ENCODE data around the gene PIK3R4. TPM values are rescaled to one million over a fixed set of nuclear protein-coding genes. Genes with fewer than 3 reads are reported as not detected.

PIK3R4 gene
- polyA plus RNA-seq, 1 donor (not counting 4 experiments of a cell fraction or from before 2014, with no cell fraction given), result 49.2 TPM

DNA sequence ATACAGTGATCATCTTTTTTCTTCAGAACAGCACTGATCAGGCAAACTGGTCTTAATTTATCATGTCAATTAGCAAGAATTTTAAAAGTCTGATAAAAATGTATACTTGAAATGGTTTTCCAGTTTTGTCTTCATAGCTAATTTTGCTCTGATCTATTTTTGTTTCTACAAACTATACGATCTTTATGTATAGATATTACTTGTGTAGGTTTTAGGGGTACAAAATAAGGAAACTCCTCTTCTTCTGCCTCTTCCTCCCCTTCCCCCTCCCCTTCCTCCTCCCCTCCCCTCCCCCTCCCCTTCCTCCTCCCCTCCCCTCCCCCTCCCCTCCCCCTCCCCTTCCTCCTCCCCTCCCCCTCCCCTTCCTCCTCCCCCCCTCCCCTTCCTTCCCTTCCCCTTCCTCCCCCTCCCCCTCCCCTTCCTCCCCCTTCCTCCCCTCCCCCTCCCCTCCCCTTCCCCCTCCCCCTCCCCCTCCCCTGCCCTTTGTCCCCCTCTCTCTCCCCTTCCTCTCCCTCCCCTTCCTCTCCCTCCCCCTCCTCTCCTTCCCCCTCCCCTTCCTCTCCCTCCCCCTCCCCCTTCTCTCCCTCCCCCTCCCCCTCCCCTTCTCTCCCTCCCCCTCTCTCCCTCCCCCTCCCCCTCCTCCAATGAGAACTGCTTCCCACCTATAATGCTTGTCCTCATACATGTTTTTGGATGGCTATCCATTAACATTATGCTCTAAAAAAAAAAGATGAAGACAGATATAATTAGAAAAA, 110.0 kb downstream of the PIK3R4 start:
- no peaks in the 10 kb centered on the region for H4K20me1 ChIP-seq (ENCODE audit: control insufficient read depth, extremely low read depth, insufficient read depth, low read length)
- H3K4me1 ChIP-seq (ENCODE audit: control insufficient read depth, extremely low read depth, insufficient read depth, low read length), result no peaks in the 10 kb centered on the region
- H3K36me3 ChIP-seq (ENCODE audit: control insufficient read depth in 2 of 2, extremely low read depth in 1 of 2, insufficient read depth in 2 of 2, low read length in 2 of 2), result no peaks in the 10 kb centered on the region
- DNase-seq (ENCODE audit: low read depth, low spot score), result no peak
- TF ChIP-seq EZH2 (IDR thresholded peaks at IDR 0.05; ENCODE audit: low read length), result no peak
- TF ChIP-seq, protein P1, sequence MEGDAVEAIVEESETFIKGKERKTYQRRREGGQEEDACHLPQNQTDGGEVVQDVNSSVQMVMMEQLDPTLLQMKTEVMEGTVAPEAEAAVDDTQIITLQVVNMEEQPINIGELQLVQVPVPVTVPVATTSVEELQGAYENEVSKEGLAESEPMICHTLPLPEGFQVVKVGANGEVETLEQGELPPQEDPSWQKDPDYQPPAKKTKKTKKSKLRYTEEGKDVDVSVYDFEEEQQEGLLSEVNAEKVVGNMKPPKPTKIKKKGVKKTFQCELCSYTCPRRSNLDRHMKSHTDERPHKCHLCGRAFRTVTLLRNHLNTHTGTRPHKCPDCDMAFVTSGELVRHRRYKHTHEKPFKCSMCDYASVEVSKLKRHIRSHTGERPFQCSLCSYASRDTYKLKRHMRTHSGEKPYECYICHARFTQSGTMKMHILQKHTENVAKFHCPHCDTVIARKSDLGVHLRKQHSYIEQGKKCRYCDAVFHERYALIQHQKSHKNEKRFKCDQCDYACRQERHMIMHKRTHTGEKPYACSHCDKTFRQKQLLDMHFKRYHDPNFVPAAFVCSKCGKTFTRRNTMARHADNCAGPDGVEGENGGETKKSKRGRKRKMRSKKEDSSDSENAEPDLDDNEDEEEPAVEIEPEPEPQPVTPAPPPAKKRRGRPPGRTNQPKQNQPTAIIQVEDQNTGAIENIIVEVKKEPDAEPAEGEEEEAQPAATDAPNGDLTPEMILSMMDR (optimal IDR thresholded peaks at IDR 0.05 in 1 of 3, IDR thresholded peaks at IDR 0.05 in 1 of 3, conservative IDR thresholded peaks at IDR 0.05 in 1 of 3; ENCODE audit: extremely low read depth in 1 of 3, insufficient read depth in 2 of 3, low read length in 3 of 3), result no peak
- no peak overlapping the region for H3K9ac ChIP-seq (ENCODE audit: control insufficient read depth, extremely low read depth, insufficient read depth, low read length)
- H3K27me3 ChIP-seq (ENCODE audit: control insufficient read depth, extremely low read depth, insufficient read depth, low read length), result peaks cover 7% of the 10 kb centered on the region
- no peak overlapping the region for H3K4me3 ChIP-seq (ENCODE audit: control insufficient read depth in 2 of 3, extremely low read depth in 1 of 3, insufficient read depth in 2 of 3, low read depth in 1 of 3, low read length in 3 of 3)
- no peaks in the 10 kb centered on the region for H3K79me2 ChIP-seq (ENCODE audit: control insufficient read depth, insufficient read depth, low read length)
- no peak overlapping the region for H3K4me2 ChIP-seq (ENCODE audit: control insufficient read depth, extremely low read depth, insufficient read depth, low read depth, low read length)
- H3K9me3 ChIP-seq (ENCODE audit: control insufficient read depth, low read depth, low read length), result no peaks in the 10 kb centered on the region
- no peak overlapping the region for H3K27ac ChIP-seq (ENCODE audit: control insufficient read depth, insufficient read depth, low read length)
- no peak overlapping the region for H2AFZ ChIP-seq (ENCODE audit: control insufficient read depth, low read length)
- dilution Hi-C loops (cut with MboI; ENCODE audit: extremely low pct_ligation_motif_present, low sequenced_read_pairs), result no loop called here
- no peaks in the 10 kb centered on the region for H3K9me1 ChIP-seq (ENCODE audit: control insufficient read depth, extremely low read depth, insufficient read depth, low read length)
- no peak for FAIRE-seq

DNA sequence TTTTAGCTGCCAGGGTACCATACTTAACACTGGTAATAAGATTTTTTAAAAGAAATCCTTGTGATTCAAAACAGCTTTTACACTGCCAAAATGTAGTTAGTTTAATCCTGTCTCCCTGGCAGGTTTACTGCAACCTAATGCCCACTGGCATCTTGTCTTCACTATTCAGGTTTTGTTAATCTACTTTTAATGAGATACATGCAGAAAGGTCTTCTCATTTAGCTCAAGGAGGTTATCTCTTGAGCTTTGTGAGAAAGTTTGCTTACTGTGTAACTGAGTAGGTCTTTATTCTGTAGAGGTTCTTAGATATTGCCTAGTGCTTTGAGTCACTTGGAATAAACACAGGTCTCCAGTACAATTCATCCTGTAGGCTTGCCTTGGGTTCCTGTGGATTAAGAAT, 110.7 kb downstream of the PIK3R4 start:
- no peak overlapping the region for H3K27ac ChIP-seq (ENCODE audit: control insufficient read depth, insufficient read depth, low read length)
- no peak for TF ChIP-seq EZH2 (IDR thresholded peaks at IDR 0.05; ENCODE audit: low read length)
- TF ChIP-seq, protein P1 (optimal IDR thresholded peaks at IDR 0.05 in 1 of 3, IDR thresholded peaks at IDR 0.05 in 1 of 3, conservative IDR thresholded peaks at IDR 0.05 in 1 of 3; ENCODE audit: extremely low read depth in 1 of 3, insufficient read depth in 2 of 3, low read length in 3 of 3), result no peak
- H2AFZ ChIP-seq (ENCODE audit: control insufficient read depth, low read length), result no peak overlapping the region
- FAIRE-seq, result no peak
- H3K9me1 ChIP-seq (ENCODE audit: control insufficient read depth, extremely low read depth, insufficient read depth, low read length), result no peaks in the 10 kb centered on the region
- H3K4me2 ChIP-seq (ENCODE audit: control insufficient read depth, extremely low read depth, insufficient read depth, low read depth, low read length), result no peak overlapping the region
- H3K4me3 ChIP-seq (ENCODE audit: control insufficient read depth in 2 of 3, extremely low read depth in 1 of 3, insufficient read depth in 2 of 3, low read depth in 1 of 3, low read length in 3 of 3), result no peak overlapping the region
- no peaks in the 10 kb centered on the region for H3K4me1 ChIP-seq (ENCODE audit: control insufficient read depth, extremely low read depth, insufficient read depth, low read length)
- DNase-seq (ENCODE audit: low read depth, low spot score), result no peak
- dilution Hi-C loops (cut with MboI; ENCODE audit: extremely low pct_ligation_motif_present, low sequenced_read_pairs), result no loop called here
- H4K20me1 ChIP-seq (ENCODE audit: control insufficient read depth, extremely low read depth, insufficient read depth, low read length), result no peaks in the 10 kb centered on the region
- no peaks in the 10 kb centered on the region for H3K36me3 ChIP-seq (ENCODE audit: control insufficient read depth in 2 of 2, extremely low read depth in 1 of 2, insufficient read depth in 2 of 2, low read length in 2 of 2)
- H3K79me2 ChIP-seq (ENCODE audit: control insufficient read depth, insufficient read depth, low read length), result no peaks in the 10 kb centered on the region
- H3K9ac ChIP-seq (ENCODE audit: control insufficient read depth, extremely low read depth, insufficient read depth, low read length), result no peak overlapping the region
- no peaks in the 10 kb centered on the region for H3K9me3 ChIP-seq (ENCODE audit: control insufficient read depth, low read depth, low read length)
- H3K27me3 ChIP-seq (ENCODE audit: control insufficient read depth, extremely low read depth, insufficient read depth, low read length), result peaks cover 7% of the 10 kb centered on the region
